K562 (cell line): ENCODE data around the gene TMEM38B. TPM values are rescaled to one million over a fixed set of nuclear protein-coding genes. Genes with fewer than 3 reads are reported as not detected.

Source experiments
- ATF3 ChIP-seq, 2 experiments: fragments of 450-650 bp in 1 of 2; sonication (generic) in 1 of 2; formaldehyde crosslinking in 1 of 2; IDR thresholded peaks in 1 of 2; conservative IDR thresholded peaks in 1 of 2; 2 replicates each; pipeline versions ENCODE4 v1.6.1 to v1.8.1; 2016 to 2023; ENCODE audit warnings: mild to moderate bottlenecking in 2 of 2, moderate library complexity in 2 of 2, inconsistent platforms in 1 of 2, missing genetic modification reagents in 1 of 2
- BCL6 ChIP-seq: fragments of 250-450 bp; sonication (Bioruptor Pico); IDR thresholded peaks from 2 replicates; pipeline ENCODE4 v1.4.0; 2020
- CXXC5 ChIP-seq: fragments of 250-450 bp; sonication (Bioruptor Pico); IDR thresholded peaks from 2 replicates; pipeline ENCODE4 v1.8.0; 2022; ENCODE audit warnings: inconsistent platforms, mild to moderate bottlenecking, moderate library complexity
- FOSL1 ChIP-seq: fragments of 200-800 bp; sonication (Bioruptor generic); conservative IDR thresholded peaks from 2 replicates; pipeline ENCODE4 v1.6.1; 2016; ENCODE audit warnings: missing genetic modification characterization, missing compliant biosample characterization
- HMG20A ChIP-seq: fragments of 450-650 bp; formaldehyde crosslinking; conservative IDR thresholded peaks from 2 replicates; pipeline ENCODE4 v1.4.0; 2020; ENCODE audit warnings: mild to moderate bottlenecking, mixed read lengths
- HNRNPH1 ChIP-seq: fragments of 200-400 bp; formaldehyde crosslinking; optimal IDR thresholded peaks from 2 replicates; pipeline ENCODE3; 2017; ENCODE audit warnings: low read depth, mild to moderate bottlenecking, low read length, moderate library complexity
- HNRNPUL1 ChIP-seq: fragments of 200-400 bp; formaldehyde crosslinking; IDR thresholded peaks from 2 replicates; pipeline ENCODE4 v1.6.1; 2017; ENCODE audit warnings: low read length
- MEIS2 ChIP-seq: fragments of 450-650 bp; IDR thresholded peaks from 2 replicates; pipeline ENCODE4 v1.6.1; 2014; ENCODE audit warnings: mild to moderate bottlenecking; ENCODE audit not compliant: partially characterized antibody
- SAP30 ChIP-seq: fragments of 200-600 bp; sonication (generic); IDR thresholded peaks from 2 replicates; pipeline ENCODE4 v1.6.1; 2012; ENCODE audit warnings: borderline replicate concordance, low read depth, mild to moderate bottlenecking, moderate library complexity, low read length, control low read depth, inconsistent platforms; ENCODE audit not compliant: insufficient read depth, poor library complexity, severe bottlenecking
- SREBF1 ChIP-seq: fragments of 150-350 bp; IDR thresholded peaks from 2 replicates; pipeline ENCODE4 v1.6.1; 2014; ENCODE audit warnings: antibody characterized with exemption, low read depth, low read length, borderline replicate concordance
- STAT5B ChIP-seq: fragments of 250-450 bp; sonication (Bioruptor Pico); IDR thresholded peaks from 2 replicates; pipeline ENCODE4 v1.8.0; 2021; ENCODE audit warnings: mild to moderate bottlenecking, inconsistent platforms
- TCF3 ChIP-seq: sonication (generic); formaldehyde crosslinking; IDR thresholded peaks from 2 replicates; pipeline ENCODE4 v1.4.0; 2020; ENCODE audit warnings: mild to moderate bottlenecking, missing genetic modification reagents
- TOE1 ChIP-seq, 2 experiments: fragments of 450-650 bp in 1 of 2; sonication (generic) in 1 of 2; formaldehyde crosslinking in 1 of 2; IDR thresholded peaks; 2 replicates each; pipeline versions ENCODE4 v1.7.1 to v1.8.0; 2016 to 2022; ENCODE audit warnings: borderline replicate concordance in 2 of 2, mild to moderate bottlenecking in 2 of 2, antibody characterized with exemption in 1 of 2, inconsistent platforms in 1 of 2, low read depth in 1 of 2, missing genetic modification reagents in 1 of 2, moderate library complexity in 1 of 2
- ZBTB1 ChIP-seq: sonication (generic); formaldehyde crosslinking; IDR thresholded peaks from 2 replicates; pipeline ENCODE4 v1.8.1; 2023; ENCODE audit warnings: missing genetic modification reagents, low read depth, mild to moderate bottlenecking, borderline replicate concordance
- ZNF175 ChIP-seq: fragments of 200-800 bp; sonication (Bioruptor generic); IDR thresholded peaks from 2 replicates; pipeline ENCODE4 v1.6.1; 2016; ENCODE audit warnings: low read depth, mild to moderate bottlenecking, missing genetic modification characterization, missing compliant biosample characterization
- ZNF584 ChIP-seq: fragments of 200-800 bp; sonication (Bioruptor generic); IDR thresholded peaks from 2 replicates; pipeline ENCODE4 v1.6.1; 2016; ENCODE audit warnings: low read depth, mild to moderate bottlenecking, missing genetic modification characterization, missing compliant biosample characterization
- polyA plus RNA-seq, 8 experiments: library from polyadenylated mRNA; depleted of rRNA in 4 of 8; stranded (reverse) in 5 of 8; unstranded in 3 of 8; fragments of >200 nt; fragmentation: Nextera tagmentation in 2 of 8; fragmentation: Illumina TruSeq in 1 of 8; extraction: Ambion mirVana in 2 of 8; extraction: Trizol in 1 of 8; gene quantifications; 2 replicates each; pipeline versions ENCODE4 v1.2.1 to v1.2.3, GENCODE V29; 2011 to 2014; ENCODE audit warnings: inconsistent platforms in 1 of 8, missing spikeins in 1 of 8
- total RNA-seq, 7 experiments: library from RNA; depleted of rRNA in 6 of 7; stranded (reverse); fragments of >200 nt in 6 of 7; fragmentation: Illumina TruSeq in 2 of 7; extraction: Trizol in 2 of 7; gene quantifications; 2 replicates each; pipeline versions ENCODE4 v1.2.1 to v1.2.3, GENCODE V29; 2011 to 2021; ENCODE audit warnings: low replicate concordance in 1 of 7
- TF ChIP-seq, protein P1 (sequence below): fragments of 250-450 bp; sonication (Bioruptor Pico); IDR thresholded peaks from 2 replicates; pipeline ENCODE4 v1.8.0; 2021; ENCODE audit warnings: moderate library complexity, mild to moderate bottlenecking, inconsistent platforms
- TF ChIP-seq, protein P2 (sequence below): fragments of 250-450 bp; sonication (Bioruptor Pico); IDR thresholded peaks from 2 replicates; pipeline ENCODE4 v1.8.0; 2021; ENCODE audit warnings: moderate library complexity, mild to moderate bottlenecking, inconsistent platforms
- TF ChIP-seq, protein P3 (sequence below): sonication (generic); formaldehyde crosslinking; IDR thresholded peaks from 2 replicates; pipeline ENCODE4 v1.8.0; 2023; ENCODE audit warnings: mild to moderate bottlenecking, missing genetic modification reagents

TMEM38B gene
- total and polyA plus RNA-seq, 9 of the 15 experiments (the other 6 are each of a cell fraction or from before 2014, with no cell fraction given) = 26.0 to 57.5 (median 38.5) TPM

DNA sequence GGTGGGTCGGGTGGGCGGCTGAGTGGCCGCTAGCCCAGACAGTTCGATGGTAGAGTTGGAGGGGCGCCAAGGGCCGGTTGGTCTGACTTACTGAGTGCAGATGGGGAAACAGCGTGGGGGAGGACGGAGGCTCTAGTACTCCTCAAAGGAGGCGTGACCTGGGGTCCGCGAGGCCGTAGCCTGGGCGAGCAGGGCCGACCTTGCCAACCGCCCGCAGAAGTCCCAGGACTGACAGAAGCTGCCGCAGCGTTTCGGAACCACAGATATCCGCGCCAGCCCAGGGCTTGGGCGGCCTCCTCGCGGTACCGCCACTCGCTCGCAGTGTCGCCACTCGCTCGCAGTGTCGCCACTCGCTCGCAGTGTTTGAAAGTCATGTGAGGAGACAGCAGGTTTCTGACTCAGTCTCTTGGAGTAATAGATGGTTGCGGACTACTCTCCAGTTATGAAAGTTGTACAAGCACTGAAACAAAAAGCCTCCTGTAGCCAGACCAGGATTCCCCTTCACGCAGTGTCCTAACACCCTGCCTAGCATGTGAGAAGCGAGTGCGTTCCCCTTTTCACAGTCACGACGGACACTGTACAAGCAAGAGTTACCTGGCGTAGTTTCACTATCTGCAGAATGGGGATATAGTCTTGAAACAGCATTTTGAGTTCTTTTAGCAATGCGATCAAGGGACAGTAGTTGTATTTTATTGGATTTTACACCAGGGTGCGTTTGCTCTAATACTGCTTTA, 674 bp downstream of the TMEM38B start (continued):
- TF ChIP-seq CXXC5 (CRISPR knock-in tag) = peak; percentile 50
- no peak for TF ChIP-seq MEIS2
- TF ChIP-seq ATF3 (IDR thresholded peaks at IDR 0.05) = peak; percentile 50
- peak; percentile 63; the same call in 1 of the 2 replicates for TF ChIP-seq ATF3 (CRISPR knock-in tag; conservative IDR thresholded peaks at IDR 0.05)
- no peak for TF ChIP-seq STAT5B (CRISPR knock-in tag)
- TF ChIP-seq HNRNPH1 = no peak
- TF ChIP-seq ZNF584 (CRISPR knock-in tag) = no peak
- peak; percentile 15; the same call in 1 of the 2 replicates for TF ChIP-seq ZBTB1 (CRISPR knock-in tag)
- no peak for TF ChIP-seq SREBF1
- peak; percentile 42 for TF ChIP-seq SAP30
- no peak for TF ChIP-seq HNRNPUL1
- TF ChIP-seq FOSL1 (tag) = 0 out of 2 replicates have a peak, but pooled peaks have one; percentile 40
- no peak for TF ChIP-seq BCL6 (CRISPR knock-in tag)
- TF ChIP-seq, protein P1, sequence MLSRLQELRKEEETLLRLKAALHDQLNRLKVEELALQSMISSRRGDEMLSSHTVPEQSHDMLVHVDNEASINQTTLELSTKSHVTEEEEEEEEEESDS (CRISPR knock-in tag) = no peak
- peak; percentile 58; the same call in 1 of the 2 replicates for TF ChIP-seq TOE1 (IDR thresholded peaks at IDR 0.05; ENCODE audit: borderline replicate concordance)
- TF ChIP-seq TOE1 (CRISPR knock-in tag; IDR thresholded peaks at IDR 0.05; ENCODE audit: borderline replicate concordance, low read depth) = no peak; the same call in 1 of the 2 replicates
- TF ChIP-seq TCF3 (CRISPR knock-in tag) = no peak
- TF ChIP-seq, protein P2, sequence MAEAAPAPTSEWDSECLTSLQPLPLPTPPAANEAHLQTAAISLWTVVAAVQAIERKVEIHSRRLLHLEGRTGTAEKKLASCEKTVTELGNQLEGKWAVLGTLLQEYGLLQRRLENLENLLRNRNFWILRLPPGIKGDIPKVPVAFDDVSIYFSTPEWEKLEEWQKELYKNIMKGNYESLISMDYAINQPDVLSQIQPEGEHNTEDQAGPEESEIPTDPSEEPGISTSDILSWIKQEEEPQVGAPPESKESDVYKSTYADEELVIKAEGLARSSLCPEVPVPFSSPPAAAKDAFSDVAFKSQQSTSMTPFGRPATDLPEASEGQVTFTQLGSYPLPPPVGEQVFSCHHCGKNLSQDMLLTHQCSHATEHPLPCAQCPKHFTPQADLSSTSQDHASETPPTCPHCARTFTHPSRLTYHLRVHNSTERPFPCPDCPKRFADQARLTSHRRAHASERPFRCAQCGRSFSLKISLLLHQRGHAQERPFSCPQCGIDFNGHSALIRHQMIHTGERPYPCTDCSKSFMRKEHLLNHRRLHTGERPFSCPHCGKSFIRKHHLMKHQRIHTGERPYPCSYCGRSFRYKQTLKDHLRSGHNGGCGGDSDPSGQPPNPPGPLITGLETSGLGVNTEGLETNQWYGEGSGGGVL (CRISPR knock-in tag) = no peak
- TF ChIP-seq, protein P3, sequence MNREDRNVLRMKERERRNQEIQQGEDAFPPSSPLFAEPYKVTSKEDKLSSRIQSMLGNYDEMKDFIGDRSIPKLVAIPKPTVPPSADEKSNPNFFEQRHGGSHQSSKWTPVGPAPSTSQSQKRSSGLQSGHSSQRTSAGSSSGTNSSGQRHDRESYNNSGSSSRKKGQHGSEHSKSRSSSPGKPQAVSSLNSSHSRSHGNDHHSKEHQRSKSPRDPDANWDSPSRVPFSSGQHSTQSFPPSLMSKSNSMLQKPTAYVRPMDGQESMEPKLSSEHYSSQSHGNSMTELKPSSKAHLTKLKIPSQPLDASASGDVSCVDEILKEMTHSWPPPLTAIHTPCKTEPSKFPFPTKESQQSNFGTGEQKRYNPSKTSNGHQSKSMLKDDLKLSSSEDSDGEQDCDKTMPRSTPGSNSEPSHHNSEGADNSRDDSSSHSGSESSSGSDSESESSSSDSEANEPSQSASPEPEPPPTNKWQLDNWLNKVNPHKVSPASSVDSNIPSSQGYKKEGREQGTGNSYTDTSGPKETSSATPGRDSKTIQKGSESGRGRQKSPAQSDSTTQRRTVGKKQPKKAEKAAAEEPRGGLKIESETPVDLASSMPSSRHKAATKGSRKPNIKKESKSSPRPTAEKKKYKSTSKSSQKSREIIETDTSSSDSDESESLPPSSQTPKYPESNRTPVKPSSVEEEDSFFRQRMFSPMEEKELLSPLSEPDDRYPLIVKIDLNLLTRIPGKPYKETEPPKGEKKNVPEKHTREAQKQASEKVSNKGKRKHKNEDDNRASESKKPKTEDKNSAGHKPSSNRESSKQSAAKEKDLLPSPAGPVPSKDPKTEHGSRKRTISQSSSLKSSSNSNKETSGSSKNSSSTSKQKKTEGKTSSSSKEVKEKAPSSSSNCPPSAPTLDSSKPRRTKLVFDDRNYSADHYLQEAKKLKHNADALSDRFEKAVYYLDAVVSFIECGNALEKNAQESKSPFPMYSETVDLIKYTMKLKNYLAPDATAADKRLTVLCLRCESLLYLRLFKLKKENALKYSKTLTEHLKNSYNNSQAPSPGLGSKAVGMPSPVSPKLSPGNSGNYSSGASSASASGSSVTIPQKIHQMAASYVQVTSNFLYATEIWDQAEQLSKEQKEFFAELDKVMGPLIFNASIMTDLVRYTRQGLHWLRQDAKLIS (CRISPR knock-in tag) = 0 out of 2 replicates have a peak, but pooled peaks have one; percentile 61
- TF ChIP-seq HMG20A (CRISPR knock-in tag) = no peak
- TF ChIP-seq ZNF175 (CRISPR knock-in tag) = no peak
